Body of pancreas (tissue), 4 donors: ENCODE measurements around the gene ZSCAN30. TPM values are rescaled to one million over a fixed set of nuclear protein-coding genes. Genes with fewer than 3 reads are reported as not detected.

Experiments used
- ATAC-seq: fragments of 150-250 bp; one replicate; pipeline ENCODE4 v1.9.1; 2016
- DNase-seq, 4 donors: peaks; one replicate each; pipeline ENCODE4 v3.0.0-alpha.2; 2019
- H3K27ac ChIP-seq, 4 donors: fragments of 200-600 bp; sonication (generic); 1 replicate in 3 of 4; 2 replicates in 1 of 4; pipeline versions ENCODE4 v1.5.1 to v1.6.1; 2016 to 2019; ENCODE audit warnings: mild to moderate bottlenecking in 1 of 4, mixed read lengths in 1 of 4, moderate library complexity in 1 of 4
- H3K27me3 ChIP-seq, 2 donors: fragments of 200-600 bp; sonication (generic); one replicate each; pipeline ENCODE4 v1.6.0; 2016; ENCODE audit warnings: mild to moderate bottlenecking in 1 of 2
- H3K36me3 ChIP-seq, 2 donors: fragments of 200-600 bp; sonication (generic); replicated peaks in 1 of 2; 2 replicates each; pipeline ENCODE4 v1.5.1; 2016; ENCODE audit warnings: low read depth in 2 of 2; ENCODE audit not compliant: insufficient read depth in 1 of 2
- H3K4me1 ChIP-seq: fragments of 200-600 bp; sonication (generic); one replicate; pipeline ENCODE4 v1.6.0; 2016
- H3K4me3 ChIP-seq, 2 donors: fragments of 200-600 bp; sonication (generic); 1 replicate in 1 of 2; 2 replicates in 1 of 2; pipeline ENCODE4 v1.5.1; 2016 to 2019
- H3K9me3 ChIP-seq, 3 donors: fragments of 200-600 bp; sonication (generic); 1 replicate in 2 of 3; 2 replicates in 1 of 3; pipeline ENCODE4 v1.5.1; 2016
- POLR2A ChIP-seq, 3 donors: fragments of 450-650 bp; IDR thresholded peaks; one replicate each; pipeline ENCODE4 v1.6.1; 2016; ENCODE audit warnings: antibody characterized with exemption in 3 of 3, mild to moderate bottlenecking in 2 of 3
- WGBS, 2 donors: methylation state at CpG; one replicate each; pipeline ENCODE4 v1.1.5; 2017; 5-methylcytosine and 5-hydroxymethylcytosine counted together
- intact Hi-C: fragments of 100-400 bp; cut with DNase I; formaldehyde crosslinking; loops from one replicate; pipeline ENCODE4 v1.15.1; 2023
- total RNA-seq, 2 donors: library from RNA; depleted of rRNA; stranded (reverse); fragments of >200 nt; gene quantifications; one replicate each; pipeline ENCODE4 v1.1.0, GENCODE V29; 2016
- TF ChIP-seq, protein P1 (sequence below), 7 experiments: fragments of 450-650 bp in 4 of 7; fragments of 200-600 bp in 3 of 7; sonication (generic) in 3 of 7; IDR thresholded peaks; one replicate each; pipeline ENCODE4 v1.5.1; 2016 to 2019; ENCODE audit warnings: antibody characterized with exemption in 7 of 7

The ZSCAN30 gene
- total RNA-seq, 2 donors from 2014 or later: 9.9 to 19.4 TPM

GRCh38 chr18:35334212-35334611 is 44.2 kb upstream of the ZSCAN30 start:
- H3K4me1 ChIP-seq: peaks cover 26% of the 10 kb centered on the region
- no peaks in the 10 kb centered on the region for H3K27me3 ChIP-seq
- intact Hi-C loops: loop anchor here (10.0 kb wide), 1 partner anchor 49 kb away; no protein-coding TSS in a partner anchor
- H3K27ac ChIP-seq: no peak overlapping the region
- WGBS, 2 donors: 62 to 67% methylated on average over 1 of the region's 1 CpG
- H3K4me3 ChIP-seq: no peak overlapping the region
- no peak for TF ChIP-seq POLR2A (IDR thresholded peaks at IDR 0.05)
- TF ChIP-seq, protein P1, sequence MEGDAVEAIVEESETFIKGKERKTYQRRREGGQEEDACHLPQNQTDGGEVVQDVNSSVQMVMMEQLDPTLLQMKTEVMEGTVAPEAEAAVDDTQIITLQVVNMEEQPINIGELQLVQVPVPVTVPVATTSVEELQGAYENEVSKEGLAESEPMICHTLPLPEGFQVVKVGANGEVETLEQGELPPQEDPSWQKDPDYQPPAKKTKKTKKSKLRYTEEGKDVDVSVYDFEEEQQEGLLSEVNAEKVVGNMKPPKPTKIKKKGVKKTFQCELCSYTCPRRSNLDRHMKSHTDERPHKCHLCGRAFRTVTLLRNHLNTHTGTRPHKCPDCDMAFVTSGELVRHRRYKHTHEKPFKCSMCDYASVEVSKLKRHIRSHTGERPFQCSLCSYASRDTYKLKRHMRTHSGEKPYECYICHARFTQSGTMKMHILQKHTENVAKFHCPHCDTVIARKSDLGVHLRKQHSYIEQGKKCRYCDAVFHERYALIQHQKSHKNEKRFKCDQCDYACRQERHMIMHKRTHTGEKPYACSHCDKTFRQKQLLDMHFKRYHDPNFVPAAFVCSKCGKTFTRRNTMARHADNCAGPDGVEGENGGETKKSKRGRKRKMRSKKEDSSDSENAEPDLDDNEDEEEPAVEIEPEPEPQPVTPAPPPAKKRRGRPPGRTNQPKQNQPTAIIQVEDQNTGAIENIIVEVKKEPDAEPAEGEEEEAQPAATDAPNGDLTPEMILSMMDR (IDR thresholded peaks at IDR 0.05): no peak
- ATAC-seq (no peak), DNase-seq (no peak)
- H3K36me3 ChIP-seq: peaks cover 6 to 20% of the 10 kb centered on the region in 2 donors
- H3K9me3 ChIP-seq: no peaks in the 10 kb centered on the region

DNA sequence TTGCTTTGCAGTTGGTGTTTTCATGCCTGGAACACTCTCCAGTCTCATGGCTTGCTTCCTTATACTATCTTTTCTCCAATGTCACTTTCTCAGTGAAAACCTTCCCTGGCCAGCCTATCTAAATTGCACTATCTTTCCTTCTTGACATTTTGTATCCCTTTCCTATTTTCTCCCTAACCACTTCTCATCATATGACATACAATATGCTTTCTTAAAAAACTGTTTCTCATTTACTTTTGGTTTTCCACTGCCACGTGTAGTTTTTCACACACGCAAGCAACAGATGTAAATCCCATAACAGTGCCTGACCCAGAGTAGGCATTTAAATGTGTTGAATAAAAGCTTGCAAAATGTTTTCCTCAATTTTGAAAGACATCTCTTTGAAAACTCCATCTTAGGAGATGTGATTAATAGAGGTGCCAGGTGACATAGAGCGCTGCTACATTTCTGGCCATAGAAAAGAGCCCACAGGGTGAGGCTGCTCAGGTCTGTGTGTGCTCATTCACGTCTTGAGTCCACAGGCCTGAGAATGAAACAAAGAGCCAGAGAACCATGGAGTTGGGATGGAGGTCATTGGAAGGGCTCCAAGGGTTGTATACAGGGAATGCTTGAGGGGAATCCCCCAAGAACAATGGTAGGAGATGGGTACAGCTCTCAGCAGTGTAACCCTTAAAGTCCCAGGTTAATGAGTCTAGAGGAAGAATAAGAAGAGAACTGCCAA is 41.5 kb upstream of the ZSCAN30 start:
- H3K4me1 ChIP-seq: peaks cover 14% of the 10 kb centered on the region
- no peak for TF ChIP-seq POLR2A (IDR thresholded peaks at IDR 0.05)
- ATAC-seq: no peak
- WGBS, 2 donors: 84 to 85% methylated on average over 4 of the region's 4 CpGs
- intact Hi-C loops: loop anchor here (10.0 kb wide), 1 partner anchor 47 kb away; no protein-coding TSS in a partner anchor
- DNase-seq: no peak
- H3K9me3 ChIP-seq: no peaks in the 10 kb centered on the region
- H3K4me3 ChIP-seq: no peak overlapping the region
- H3K36me3 ChIP-seq: peaks cover 0 to 3% of the 10 kb centered on the region in 2 donors
- H3K27me3 ChIP-seq: no peaks in the 10 kb centered on the region
- no peak overlapping the region for H3K27ac ChIP-seq

- Histone ChIP-seq H3K27ac (no peak overlapping the region), H3K36me3 (no peaks in the 10 kb centered on the region), H3K9me3 (no peaks in the 10 kb centered on the region), H3K4me3 (no peak overlapping the region), H3K4me1 (no peaks in the 10 kb centered on the region), H3K27me3 (no peaks in the 10 kb centered on the region)
- TF ChIP-seq POLR2A (IDR thresholded peaks at IDR 0.05): no peak
- TF ChIP-seq, protein P1 (IDR thresholded peaks at IDR 0.05): no peak
- no peak for ATAC-seq
- no peak for DNase-seq
- intact Hi-C loops: no loop called here
Observed at GRCh38 chr18:35328868-35329267, 38.8 kb upstream of the ZSCAN30 start.

DNA sequence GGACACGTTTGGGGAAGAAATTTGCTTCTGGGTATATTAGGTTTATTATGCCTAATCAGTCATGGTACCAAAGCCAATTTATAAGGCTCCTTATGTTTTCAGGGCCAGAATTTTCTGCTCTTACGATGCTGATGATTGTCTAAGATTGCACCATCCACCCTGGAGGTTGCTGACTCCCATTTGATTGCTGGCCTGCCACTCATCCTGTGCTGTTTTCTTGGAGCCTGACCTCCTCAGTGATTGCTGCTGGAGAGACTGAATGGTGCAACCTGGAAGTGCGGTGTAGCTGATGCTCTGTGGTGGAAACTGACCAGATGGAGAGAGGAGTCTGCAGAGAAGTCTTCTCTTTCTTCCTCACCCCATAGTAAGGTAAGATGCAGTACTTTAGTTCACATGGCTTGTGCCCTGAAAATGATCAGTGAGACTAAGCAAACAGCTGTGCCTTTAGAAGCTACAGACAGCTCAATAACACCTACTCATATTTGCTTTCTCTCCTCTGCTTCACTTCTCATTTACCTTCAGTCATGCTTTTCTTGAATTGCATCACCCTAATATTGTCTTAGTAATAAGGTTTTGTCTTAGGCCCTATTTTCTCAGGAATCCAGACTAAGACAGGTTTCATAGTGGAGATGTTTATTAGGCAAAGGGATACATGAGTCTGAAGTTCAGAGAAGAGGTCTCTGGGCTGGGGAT is 36.8 kb upstream of the ZSCAN30 start:
- DNase-seq (no peak), ATAC-seq (no peak)
- Histone ChIP-seq H3K9me3 (no peaks in the 10 kb centered on the region), H3K27me3 (no peaks in the 10 kb centered on the region), H3K36me3 (no peaks in the 10 kb centered on the region), H3K4me1 (no peaks in the 10 kb centered on the region), H3K4me3 (no peak overlapping the region), H3K27ac (no peak overlapping the region)
- WGBS, 2 donors: 54 to 55% methylated on average over 3 of the region's 3 CpGs
- TF ChIP-seq, protein P1 (IDR thresholded peaks at IDR 0.05): no peak
- TF ChIP-seq POLR2A (IDR thresholded peaks at IDR 0.05): no peak
- intact Hi-C loops: no loop called here

- 28 to 56% methylated on average over 2 of the region's 2 CpGs for WGBS, 2 donors
- TF ChIP-seq, protein P1 (IDR thresholded peaks at IDR 0.05): no peak
- no peak for TF ChIP-seq POLR2A (IDR thresholded peaks at IDR 0.05)
- Histone ChIP-seq H3K27ac (no peak overlapping the region), H3K9me3 (no peaks in the 10 kb centered on the region), H3K4me3 (no peak overlapping the region), H3K36me3 (no peaks in the 10 kb centered on the region), H3K4me1 (no peaks in the 10 kb centered on the region), H3K27me3 (no peaks in the 10 kb centered on the region)
- intact Hi-C loops: no loop called here
- DNase-seq (no peak), ATAC-seq (no peak)
Observed at GRCh38 chr18:35324926-35325655, 35.1 kb upstream of the ZSCAN30 start.
